HepG2 (cell line): ENCODE data around the gene TOLLIP. TPM values are rescaled to one million over a fixed set of nuclear protein-coding genes. Genes with fewer than 3 reads are reported as not detected.

Experiments used
- AGO1 ChIP-seq: fragments of 200-400 bp; formaldehyde crosslinking; IDR thresholded peaks from 2 replicates; pipeline ENCODE4 v1.6.1; 2017; ENCODE audit warnings: mild to moderate bottlenecking, low read depth, low read length, moderate library complexity; ENCODE audit not compliant: poor library complexity, severe bottlenecking
- EP300 ChIP-seq, 3 experiments: sonication (generic) in 1 of 3; formaldehyde crosslinking in 1 of 3; IDR thresholded peaks; 2 replicates each; pipeline versions ENCODE4 v1.5.1 to v1.6.1; 2011 to 2020; ENCODE audit warnings: low read depth in 2 of 3, low read length in 2 of 3, borderline replicate concordance in 1 of 3, improper control_type of control experiment in 1 of 3, mild to moderate bottlenecking in 1 of 3, missing genetic modification reagents in 1 of 3, moderate library complexity in 1 of 3
- FOXJ3 ChIP-seq: sonication (generic); formaldehyde crosslinking; IDR thresholded peaks from 2 replicates; pipeline ENCODE4 v1.4.0; 2020; ENCODE audit warnings: missing genetic modification reagents, mild to moderate bottlenecking, borderline replicate concordance
- HMGXB4 ChIP-seq, 2 experiments: sonication (generic) in 1 of 2; formaldehyde crosslinking in 1 of 2; IDR thresholded peaks; 2 replicates each; pipeline versions ENCODE4 v1.4.0 to v1.6.1; 2018 to 2020; ENCODE audit warnings: missing genetic modification reagents in 2 of 2, borderline replicate concordance in 1 of 2, low read depth in 1 of 2, mild to moderate bottlenecking in 1 of 2, missing biosample characterization in 1 of 2
- LCORL ChIP-seq, 2 experiments: fragments of 450-650 bp in 1 of 2; sonication (generic) in 1 of 2; formaldehyde crosslinking in 1 of 2; IDR thresholded peaks; 2 replicates each; pipeline versions ENCODE4 v1.5.0 to v1.6.1; 2017 to 2020; ENCODE audit warnings: antibody characterized with exemption in 1 of 2, missing genetic modification reagents in 1 of 2
- MAFK ChIP-seq, 2 experiments: IDR thresholded peaks in 1 of 2; conservative IDR thresholded peaks in 1 of 2; 2 replicates each; pipeline ENCODE4 v1.6.1; 2011; ENCODE audit warnings: improper control_type of control experiment in 2 of 2, low read length in 2 of 2
- NFKBIZ ChIP-seq: IDR thresholded peaks from 2 replicates; pipeline ENCODE4 v1.6.1; 2018; ENCODE audit warnings: missing genetic modification reagents, missing compliant biosample characterization
- POGZ ChIP-seq: sonication (generic); formaldehyde crosslinking; IDR thresholded peaks from 2 replicates; pipeline ENCODE4 v1.4.0; 2020; ENCODE audit warnings: mild to moderate bottlenecking, missing genetic modification reagents
- RXRA ChIP-seq: sonication (generic); formaldehyde crosslinking; IDR thresholded peaks from 2 replicates; pipeline ENCODE4 v1.5.1; 2020; ENCODE audit warnings: missing genetic modification reagents
- U2AF2 ChIP-seq: fragments of 200-400 bp; formaldehyde crosslinking; IDR thresholded peaks from 2 replicates; pipeline ENCODE4 v1.6.1; 2017; ENCODE audit warnings: low read depth, mild to moderate bottlenecking, low read length
- ZBTB26 ChIP-seq: IDR thresholded peaks from 2 replicates; pipeline ENCODE4 v1.6.1; 2016; ENCODE audit warnings: missing compliant biosample characterization, missing genetic modification reagents, borderline replicate concordance
- ZMYM4 ChIP-seq: sonication (generic); formaldehyde crosslinking; IDR thresholded peaks from 2 replicates; pipeline ENCODE4 v1.8.1; 2023; ENCODE audit warnings: mild to moderate bottlenecking, missing genetic modification reagents
- ZNF17 ChIP-seq: sonication (generic); formaldehyde crosslinking; IDR thresholded peaks from 2 replicates; pipeline ENCODE4 v1.5.0; 2020; ENCODE audit warnings: mild to moderate bottlenecking, missing genetic modification reagents
- ZNF446 ChIP-seq: sonication (generic); formaldehyde crosslinking; IDR thresholded peaks from 2 replicates; pipeline ENCODE4 v1.5.0; 2020; ENCODE audit warnings: mild to moderate bottlenecking, missing genetic modification reagents
- ZNF619 ChIP-seq: sonication (generic); formaldehyde crosslinking; IDR thresholded peaks from 2 replicates; pipeline ENCODE4 v1.4.0; 2020; ENCODE audit warnings: mild to moderate bottlenecking, missing genetic modification reagents
- ZNF629 ChIP-seq: sonication (generic); formaldehyde crosslinking; conservative IDR thresholded peaks from 2 replicates; pipeline ENCODE4 v1.5.0; 2020; ENCODE audit warnings: missing genetic modification reagents
- ZSCAN29 ChIP-seq: sonication (generic); formaldehyde crosslinking; conservative IDR thresholded peaks from 2 replicates; pipeline ENCODE4 v1.4.0; 2020; ENCODE audit warnings: mild to moderate bottlenecking, missing genetic modification reagents
- polyA plus RNA-seq, 8 experiments: library from polyadenylated mRNA; depleted of rRNA in 3 of 8; stranded (reverse) in 7 of 8; unstranded in 1 of 8; fragments of >200 nt; fragmentation: Illumina TruSeq in 4 of 8; extraction: Trizol in 4 of 8; gene quantifications; 2 replicates each; pipeline versions ENCODE4 v1.2.1 to v1.2.3, GENCODE V29; 2011 to 2016; ENCODE audit warnings: low read depth in 4 of 8, missing spikeins in 1 of 8, mixed read lengths in 1 of 8; ENCODE audit not compliant: insufficient read depth in 1 of 8
- total RNA-seq, 5 experiments: library from RNA; depleted of rRNA; stranded (reverse); fragments of >200 nt; fragmentation: Illumina TruSeq; extraction: Trizol; gene quantifications; 2 replicates each; pipeline ENCODE4 v1.2.3, GENCODE V29; 2016; ENCODE audit warnings: low read depth in 1 of 5
- TF ChIP-seq, protein P1 (sequence below): sonication (generic); formaldehyde crosslinking; IDR thresholded peaks from 2 replicates; pipeline ENCODE4 v1.5.0; 2020; ENCODE audit warnings: mild to moderate bottlenecking, missing genetic modification reagents
- TF ChIP-seq, protein P2 (sequence below): IDR thresholded peaks from 2 replicates; pipeline ENCODE4 v1.6.1; 2012; ENCODE audit warnings: low read length, improper control_type of control experiment

The TOLLIP gene
- total and polyA plus RNA-seq, 2 of the 13 experiments (the other 11 are each of a cell fraction or from before 2014, with no cell fraction given): 25.9 to 47.5 TPM

GRCh38 chr11:1309498-1310317, at the start of gene TOLLIP (continued):
- TF ChIP-seq ZNF629 (peak; percentile 58), ZNF619 (CRISPR knock-in tag) (peak; percentile 33; the same call in 1 of the 2 replicates), HMGXB4 (CRISPR knock-in tag; IDR thresholded peaks at IDR 0.05; ENCODE audit: borderline replicate concordance in 1 of 2, low read depth in 1 of 2) (peak; percentile 22 to 69; a peak in 3 of 4 replicates), MAFK (conservative IDR thresholded peaks at IDR 0.05 in 1 of 2, IDR thresholded peaks at IDR 0.05 in 1 of 2; ENCODE audit: low read length in 2 of 2) (no peak), RXRA (CRISPR knock-in tag) (peak; percentile 76; the same call in 1 of the 2 replicates), U2AF2 (no peak), ZBTB26 (CRISPR knock-in tag) (no peak), EP300 (IDR thresholded peaks at IDR 0.05; ENCODE audit: low read depth in 2 of 2, low read length in 2 of 2) (no peak), EP300 (CRISPR knock-in tag; IDR thresholded peaks at IDR 0.05; ENCODE audit: borderline replicate concordance) (no peak), ZNF17 (no peak), ZMYM4 (peak; percentile 76), ZNF446 (no peak; the same call in 1 of the 2 replicates), LCORL (IDR thresholded peaks at IDR 0.05) (no peak), LCORL (CRISPR knock-in tag; IDR thresholded peaks at IDR 0.05) (peak; percentile 38; the same call in 1 of the 2 replicates), AGO1 (no peak), NFKBIZ (CRISPR knock-in tag) (0 out of 2 replicates have a peak, but pooled peaks have one; percentile 58), FOXJ3 (CRISPR knock-in tag) (no peak), POGZ (CRISPR knock-in tag) (no peak), ZSCAN29 (0 out of 2 replicates have a peak, but pooled peaks have one; percentile 59)
- TF ChIP-seq, protein P1, sequence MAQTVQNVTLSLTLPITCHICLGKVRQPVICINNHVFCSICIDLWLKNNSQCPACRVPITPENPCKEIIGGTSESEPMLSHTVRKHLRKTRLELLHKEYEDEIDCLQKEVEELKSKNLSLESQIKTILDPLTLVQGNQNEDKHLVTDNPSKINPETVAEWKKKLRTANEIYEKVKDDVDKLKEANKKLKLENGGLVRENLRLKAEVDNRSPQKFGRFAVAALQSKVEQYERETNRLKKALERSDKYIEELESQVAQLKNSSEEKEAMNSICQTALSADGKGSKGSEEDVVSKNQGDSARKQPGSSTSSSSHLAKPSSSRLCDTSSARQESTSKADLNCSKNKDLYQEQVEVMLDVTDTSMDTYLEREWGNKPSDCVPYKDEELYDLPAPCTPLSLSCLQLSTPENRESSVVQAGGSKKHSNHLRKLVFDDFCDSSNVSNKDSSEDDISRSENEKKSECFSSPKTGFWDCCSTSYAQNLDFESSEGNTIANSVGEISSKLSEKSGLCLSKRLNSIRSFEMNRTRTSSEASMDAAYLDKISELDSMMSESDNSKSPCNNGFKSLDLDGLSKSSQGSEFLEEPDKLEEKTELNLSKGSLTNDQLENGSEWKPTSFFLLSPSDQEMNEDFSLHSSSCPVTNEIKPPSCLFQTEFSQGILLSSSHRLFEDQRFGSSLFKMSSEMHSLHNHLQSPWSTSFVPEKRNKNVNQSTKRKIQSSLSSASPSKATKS (CRISPR knock-in tag): no peak
- TF ChIP-seq, protein P2, sequence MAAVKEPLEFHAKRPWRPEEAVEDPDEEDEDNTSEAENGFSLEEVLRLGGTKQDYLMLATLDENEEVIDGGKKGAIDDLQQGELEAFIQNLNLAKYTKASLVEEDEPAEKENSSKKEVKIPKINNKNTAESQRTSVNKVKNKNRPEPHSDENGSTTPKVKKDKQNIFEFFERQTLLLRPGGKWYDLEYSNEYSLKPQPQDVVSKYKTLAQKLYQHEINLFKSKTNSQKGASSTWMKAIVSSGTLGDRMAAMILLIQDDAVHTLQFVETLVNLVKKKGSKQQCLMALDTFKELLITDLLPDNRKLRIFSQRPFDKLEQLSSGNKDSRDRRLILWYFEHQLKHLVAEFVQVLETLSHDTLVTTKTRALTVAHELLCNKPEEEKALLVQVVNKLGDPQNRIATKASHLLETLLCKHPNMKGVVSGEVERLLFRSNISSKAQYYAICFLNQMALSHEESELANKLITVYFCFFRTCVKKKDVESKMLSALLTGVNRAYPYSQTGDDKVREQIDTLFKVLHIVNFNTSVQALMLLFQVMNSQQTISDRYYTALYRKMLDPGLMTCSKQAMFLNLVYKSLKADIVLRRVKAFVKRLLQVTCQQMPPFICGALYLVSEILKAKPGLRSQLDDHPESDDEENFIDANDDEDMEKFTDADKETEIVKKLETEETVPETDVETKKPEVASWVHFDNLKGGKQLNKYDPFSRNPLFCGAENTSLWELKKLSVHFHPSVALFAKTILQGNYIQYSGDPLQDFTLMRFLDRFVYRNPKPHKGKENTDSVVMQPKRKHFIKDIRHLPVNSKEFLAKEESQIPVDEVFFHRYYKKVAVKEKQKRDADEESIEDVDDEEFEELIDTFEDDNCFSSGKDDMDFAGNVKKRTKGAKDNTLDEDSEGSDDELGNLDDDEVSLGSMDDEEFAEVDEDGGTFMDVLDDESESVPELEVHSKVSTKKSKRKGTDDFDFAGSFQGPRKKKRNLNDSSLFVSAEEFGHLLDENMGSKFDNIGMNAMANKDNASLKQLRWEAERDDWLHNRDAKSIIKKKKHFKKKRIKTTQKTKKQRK: no peak
